HEK293 (cell line): ENCODE results near the gene EXOC3L2.

ENCODE experiments used
- ZNF202 ChIP-seq: fragments of 450-650 bp; formaldehyde crosslinking; IDR thresholded peaks from 2 replicates; pipeline ENCODE4 v1.5.1; 2016; ENCODE audit warnings: missing biosample characterization, missing genetic modification characterization, borderline replicate concordance
- TF ChIP-seq, protein P1 (sequence below): fragments of 450-650 bp; formaldehyde crosslinking; IDR thresholded peaks from 2 replicates; pipeline ENCODE4 v1.5.1; 2016; ENCODE audit warnings: missing biosample characterization, missing genetic modification characterization

DNA sequence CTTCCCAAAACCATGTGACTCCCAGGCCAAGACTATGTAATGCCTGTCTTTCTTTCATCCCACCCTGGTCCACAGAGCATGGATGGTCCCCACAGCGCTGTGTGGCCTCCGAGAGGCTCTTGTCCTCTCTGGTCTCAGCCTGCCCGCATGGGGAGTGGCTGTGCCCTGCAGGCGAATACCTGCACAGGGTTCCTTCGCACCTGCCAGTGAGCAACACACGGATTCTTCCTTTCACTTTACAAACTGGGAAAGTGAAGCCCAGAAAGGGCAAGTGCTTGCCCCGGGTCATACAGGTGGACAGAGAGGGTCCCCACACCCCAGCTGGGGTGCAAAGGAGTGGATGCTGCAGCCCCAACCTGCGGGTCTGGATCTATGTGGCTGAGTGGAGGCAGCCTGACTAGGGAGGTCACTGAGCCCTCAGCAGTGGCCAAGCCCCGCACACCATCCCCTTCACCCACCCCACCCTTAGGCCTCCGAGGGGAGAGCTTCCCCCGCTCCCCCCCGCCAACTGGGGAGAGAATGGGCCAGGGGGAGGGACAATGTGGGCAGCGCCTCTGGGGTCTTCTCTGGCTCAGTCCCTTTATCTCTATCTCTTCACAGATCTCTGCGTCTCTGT, 5.1 kb upstream of the EXOC3L2 start:
- TF ChIP-seq, protein P1, sequence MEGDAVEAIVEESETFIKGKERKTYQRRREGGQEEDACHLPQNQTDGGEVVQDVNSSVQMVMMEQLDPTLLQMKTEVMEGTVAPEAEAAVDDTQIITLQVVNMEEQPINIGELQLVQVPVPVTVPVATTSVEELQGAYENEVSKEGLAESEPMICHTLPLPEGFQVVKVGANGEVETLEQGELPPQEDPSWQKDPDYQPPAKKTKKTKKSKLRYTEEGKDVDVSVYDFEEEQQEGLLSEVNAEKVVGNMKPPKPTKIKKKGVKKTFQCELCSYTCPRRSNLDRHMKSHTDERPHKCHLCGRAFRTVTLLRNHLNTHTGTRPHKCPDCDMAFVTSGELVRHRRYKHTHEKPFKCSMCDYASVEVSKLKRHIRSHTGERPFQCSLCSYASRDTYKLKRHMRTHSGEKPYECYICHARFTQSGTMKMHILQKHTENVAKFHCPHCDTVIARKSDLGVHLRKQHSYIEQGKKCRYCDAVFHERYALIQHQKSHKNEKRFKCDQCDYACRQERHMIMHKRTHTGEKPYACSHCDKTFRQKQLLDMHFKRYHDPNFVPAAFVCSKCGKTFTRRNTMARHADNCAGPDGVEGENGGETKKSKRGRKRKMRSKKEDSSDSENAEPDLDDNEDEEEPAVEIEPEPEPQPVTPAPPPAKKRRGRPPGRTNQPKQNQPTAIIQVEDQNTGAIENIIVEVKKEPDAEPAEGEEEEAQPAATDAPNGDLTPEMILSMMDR (tag by site-specific recombination), result no peak
- TF ChIP-seq ZNF202 (tag by site-specific recombination), result no peak
